Activated CD8-positive, alpha-beta T cell treated with anti-CD3 and anti-CD28 coated beads for 36 hours (primary cell): ENCODE results near the gene ZNF385A. TPM values are rescaled to one million over a fixed set of nuclear protein-coding genes. Genes with fewer than 3 reads are reported as not detected.

Source experiments
- ATAC-seq: fragments of 200-7000 bp; cut with Tn5 transposase; one replicate; pipeline ENCODE4 v1.10.0; 2021; ENCODE audit warnings: mild to moderate bottlenecking, moderate library complexity
- CTCF ChIA-PET: fragments of 350-600 bp; sonication (Branson Sonifier 250); formaldehyde crosslinking; loops from one replicate; lab custom pipeline; 2021; ENCODE audit warnings: antibody characterized with exemption; lab: Charles Lee
- POLR2A ChIA-PET: fragments of 350-600 bp; sonication (Branson Sonifier 250); formaldehyde crosslinking; loops from one replicate; lab custom pipeline; 2021; ENCODE audit warnings: antibody characterized with exemption; lab: Charles Lee
- DNase-seq: peaks from one replicate; pipeline ENCODE4 v3.0.0-alpha.2; 2020
- H3K27ac Mint-ChIP-seq: one replicate; pipeline ENCODE4 v1.8.0; 2021; ENCODE audit warnings: mild to moderate bottlenecking, mixed read lengths
- H3K27me3 Mint-ChIP-seq: one replicate; pipeline ENCODE4 v1.8.0; 2021; ENCODE audit warnings: mixed read lengths
- H3K36me3 Mint-ChIP-seq: one replicate; pipeline ENCODE4 v1.8.0; 2021; ENCODE audit warnings: low read depth, mixed read lengths
- H3K4me1 Mint-ChIP-seq: one replicate; pipeline ENCODE4 v1.8.0; 2021; ENCODE audit warnings: low read depth, mixed read lengths
- H3K4me3 Mint-ChIP-seq: one replicate; pipeline ENCODE4 v1.8.0; 2021; ENCODE audit warnings: mild to moderate bottlenecking, moderate library complexity, mixed read lengths
- H3K9me3 Mint-ChIP-seq: one replicate; pipeline ENCODE4 v1.8.0; 2021; ENCODE audit warnings: mixed read lengths
- CTCF ChIP-seq: fragments of 200-600 bp; IDR thresholded peaks from one replicate; pipeline ENCODE4 v1.8.0; 2022; ENCODE audit warnings: antibody characterized with exemption, mild to moderate bottlenecking
- intact Hi-C: fragments of 100-400 bp; cut with micrococcal nuclease; formaldehyde crosslinking; loops from one replicate; pipeline ENCODE4 v1.10.0; 2022
- total RNA-seq, 2 experiments: library from RNA; stranded (reverse); gene quantifications; one replicate each; pipeline ENCODE4 v1.2.3, GENCODE V29; 2021

Gene ZNF385A
- total RNA-seq, 2 experiments from 2014 or later, result 1.1 to 2.5 TPM

GRCh38 chr12:54412348-54412747 lies 27.8 kb upstream of the ZNF385A start:
- Mint-ChIP-seq H3K4me3 (peak overlapping the region; percentile 58), H3K36me3 (peaks cover 15% of the 10 kb centered on the region), H3K27me3 (no peaks in the 10 kb centered on the region), H3K4me1 (peaks cover 62% of the 10 kb centered on the region), H3K27ac (peak overlapping the region; percentile 83), H3K9me3 (no peaks in the 10 kb centered on the region)
- TF ChIP-seq CTCF, result no peak
- DNase-seq, result no peak
- no peak for ATAC-seq
- POLR2A ChIA-PET, result interaction anchor here (0.5 to 2.5 kb wide), 6 partner anchors 9 to 1525 kb away, joined by 3 to 10 read pairs (median 4); partner anchors contain the start of gene NCKAP1L
- intact Hi-C loops, result no loop called here
- CTCF ChIA-PET, result interaction anchor here (0.5 to 14.7 kb wide), 6 partner anchors 11 to 213 kb away, joined by 3 to 330 read pairs (median 4); no protein-coding TSS in a partner anchor

GRCh38 chr12:54411391-54412241 lies 27.1 kb upstream of the ZNF385A start:
- ChIA-PET CTCF (interaction anchor here (0.5 to 14.7 kb wide), 8 partner anchors 11 to 213 kb away, joined by 3 to 330 read pairs (median 4); no protein-coding TSS in a partner anchor), POLR2A (interaction anchor here (0.8 to 2.5 kb wide), 5 partner anchors 9 to 23 kb away, joined by 3 to 10 read pairs (median 6); no protein-coding TSS in a partner anchor)
- H3K36me3 Mint-ChIP-seq, result peaks cover 18% of the 10 kb centered on the region
- peak overlapping the region; percentile 85 for H3K27ac Mint-ChIP-seq
- intact Hi-C loops, result no loop called here
- H3K4me1 Mint-ChIP-seq, result peaks cover 55% of the 10 kb centered on the region
- no peak for TF ChIP-seq CTCF
- H3K27me3 Mint-ChIP-seq, result no peaks in the 10 kb centered on the region
- H3K9me3 Mint-ChIP-seq, result no peaks in the 10 kb centered on the region
- ATAC-seq (peak; percentile 65), DNase-seq (peak; percentile 59)
- no peak overlapping the region for H3K4me3 Mint-ChIP-seq

GRCh38 chr12:54409267-54409666 lies 24.7 kb upstream of the ZNF385A start:
- H3K27ac Mint-ChIP-seq, result no peak overlapping the region
- CTCF ChIA-PET, result interaction anchor here (0.7 to 14.7 kb wide), 3 partner anchors 8 to 30 kb away, joined by 4 to 330 read pairs (median 4); no protein-coding TSS in a partner anchor
- ATAC-seq, result no peak

GRCh38 chr12:54407183-54407905 lies 22.8 kb upstream of the ZNF385A start:
- peak overlapping the region; percentile 0 for H3K27ac Mint-ChIP-seq
- ATAC-seq (no peak), DNase-seq (no peak)
- no peaks in the 10 kb centered on the region for H3K9me3 Mint-ChIP-seq
- no peak for TF ChIP-seq CTCF
- peaks cover 33% of the 10 kb centered on the region for H3K36me3 Mint-ChIP-seq
- POLR2A ChIA-PET, result no interaction called here
- H3K4me1 Mint-ChIP-seq, result peaks cover 21% of the 10 kb centered on the region
- no peaks in the 10 kb centered on the region for H3K27me3 Mint-ChIP-seq
- CTCF ChIA-PET, result interaction anchor here (14.7 kb wide), 1 partner anchor 6 kb away, joined by 330 read pairs; no protein-coding TSS in a partner anchor
- no peak overlapping the region for H3K4me3 Mint-ChIP-seq
- intact Hi-C loops, result no loop called here

More at GRCh38 chr12:54409267-54409666, 24.7 kb upstream of the ZNF385A start:
- Mint-ChIP-seq H3K4me1 (peaks cover 39% of the 10 kb centered on the region), H3K27me3 (no peaks in the 10 kb centered on the region), H3K9me3 (no peaks in the 10 kb centered on the region), H3K36me3 (peaks cover 30% of the 10 kb centered on the region), H3K4me3 (no peak overlapping the region)
- no peak for TF ChIP-seq CTCF
- no peak for DNase-seq
- POLR2A ChIA-PET, result interaction anchor here (1.0 to 1.1 kb wide), 3 partner anchors 9 to 28 kb away, joined by 3 to 4 read pairs (median 3); partner anchors contain the start of gene ITGA5
- intact Hi-C loops, result no loop called here
